Effector memory CD4-positive, alpha-beta T cell (primary cell): ENCODE measurements around the gene TPRN.

Source experiments
- DNase-seq, 3 donors: peaks; one replicate each; pipeline ENCODE4 v3.0.0-alpha.2; 2020
- H3K27ac ChIP-seq: 2 replicates; pipeline ENCODE4 v1.7.0; 2013; ENCODE audit warnings: mild to moderate bottlenecking, low read length, moderate library complexity; ENCODE audit not compliant: insufficient read depth, poor library complexity, severe bottlenecking
- H3K27me3 ChIP-seq: replicated peaks from 2 replicates; pipeline ENCODE4 v1.7.0; 2013; ENCODE audit warnings: mild to moderate bottlenecking, low read length; ENCODE audit not compliant: insufficient read depth, control insufficient read depth, poor library complexity, severe bottlenecking
- H3K36me3 ChIP-seq: 2 replicates; pipeline ENCODE4 v1.7.0; 2013; ENCODE audit warnings: mild to moderate bottlenecking, low read length, moderate library complexity; ENCODE audit not compliant: control insufficient read depth, insufficient read depth
- H3K4me1 ChIP-seq: 2 replicates; pipeline ENCODE4 v1.7.0; 2013; ENCODE audit warnings: low read length, mild to moderate bottlenecking; ENCODE audit not compliant: control insufficient read depth, insufficient read depth, poor library complexity, severe bottlenecking
- H3K4me3 ChIP-seq: 2 replicates; pipeline ENCODE4 v1.7.0; 2013; ENCODE audit warnings: low read length, low read depth, mild to moderate bottlenecking; ENCODE audit not compliant: insufficient read depth, poor library complexity, severe bottlenecking
- H3K9me3 ChIP-seq: 2 replicates; pipeline ENCODE4 v1.7.0; 2013; ENCODE audit warnings: mild to moderate bottlenecking, low read length, moderate library complexity; ENCODE audit not compliant: control insufficient read depth

TPRN gene

GRCh38 chr9:137217276-137218211 is 17.0 kb upstream of the TPRN start:
- Histone ChIP-seq H3K36me3 (no peaks in the 10 kb centered on the region), H3K9me3 (no peaks in the 10 kb centered on the region), H3K4me1 (peaks cover 6% of the 10 kb centered on the region), H3K4me3 (no peak overlapping the region), H3K27me3 (no peaks in the 10 kb centered on the region), H3K27ac (no peak overlapping the region)
- DNase-seq: no peak

GRCh38 chr9:137216188-137216965 is 15.8 kb upstream of the TPRN start:
- H3K4me1 ChIP-seq: peaks cover 3% of the 10 kb centered on the region
- H3K27me3 ChIP-seq: no peaks in the 10 kb centered on the region
- H3K27ac ChIP-seq: no peak overlapping the region

GRCh38 chr9:137215196-137215986 is 14.8 kb upstream of the TPRN start:
- H3K4me3 ChIP-seq: no peak overlapping the region
- H3K27ac ChIP-seq: no peak overlapping the region
- no peaks in the 10 kb centered on the region for H3K36me3 ChIP-seq
- DNase-seq: no peak
- peaks cover 3% of the 10 kb centered on the region for H3K4me1 ChIP-seq
- no peaks in the 10 kb centered on the region for H3K9me3 ChIP-seq
- no peaks in the 10 kb centered on the region for H3K27me3 ChIP-seq

More at GRCh38 chr9:137216188-137216965, 15.8 kb upstream of the TPRN start:
- DNase-seq: no peak
- H3K4me3 ChIP-seq: no peak overlapping the region
- H3K9me3 ChIP-seq: no peaks in the 10 kb centered on the region
- H3K36me3 ChIP-seq: no peaks in the 10 kb centered on the region

DNA sequence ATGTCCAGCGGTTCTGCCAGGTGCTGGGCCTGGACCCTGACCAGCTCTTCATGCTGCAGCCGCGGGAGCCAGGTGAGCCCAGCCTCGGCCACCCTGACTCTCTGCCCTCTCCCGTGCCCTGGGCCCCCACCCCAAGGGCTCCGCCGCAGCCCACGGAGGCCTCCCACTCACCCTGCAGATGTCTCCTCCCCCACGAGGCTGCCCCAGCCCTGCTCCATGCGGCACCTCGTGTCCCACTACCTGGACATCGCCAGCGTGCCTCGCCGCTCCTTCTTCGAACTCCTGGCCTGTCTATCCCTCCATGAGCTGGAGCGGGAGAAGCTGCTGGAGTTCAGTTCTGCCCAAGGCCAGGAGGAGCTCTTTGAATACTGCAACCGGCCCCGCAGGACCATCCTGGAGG is 14.1 kb upstream of the TPRN start:
- Histone ChIP-seq H3K27ac (no peak overlapping the region), H3K4me3 (no peak overlapping the region), H3K9me3 (no peaks in the 10 kb centered on the region), H3K36me3 (no peaks in the 10 kb centered on the region), H3K27me3 (no peaks in the 10 kb centered on the region), H3K4me1 (peaks cover 3% of the 10 kb centered on the region)
- no peak for DNase-seq

GRCh38 chr9:137213160-137214060 is 12.9 kb upstream of the TPRN start:
- Histone ChIP-seq H3K27me3 (no peaks in the 10 kb centered on the region), H3K27ac (no peak overlapping the region), H3K9me3 (no peaks in the 10 kb centered on the region), H3K4me1 (peaks cover 3% of the 10 kb centered on the region), H3K4me3 (no peak overlapping the region), H3K36me3 (peaks cover 3% of the 10 kb centered on the region)
- DNase-seq: no peak

- Histone ChIP-seq H3K27ac (no peak overlapping the region), H3K4me3 (no peak overlapping the region), H3K36me3 (peaks cover 3% of the 10 kb centered on the region), H3K4me1 (peaks cover 1% of the 10 kb centered on the region), H3K27me3 (no peaks in the 10 kb centered on the region), H3K9me3 (no peaks in the 10 kb centered on the region)
- DNase-seq: no peak
Observed at GRCh38 chr9:137212520-137212919, 12.0 kb upstream of the TPRN start.

- DNase-seq: no peak
- H3K27ac ChIP-seq: no peak overlapping the region
- H3K27me3 ChIP-seq: no peaks in the 10 kb centered on the region
- peaks cover 3% of the 10 kb centered on the region for H3K4me1 ChIP-seq
- no peak overlapping the region for H3K4me3 ChIP-seq
- H3K36me3 ChIP-seq: peaks cover 3% of the 10 kb centered on the region
- no peaks in the 10 kb centered on the region for H3K9me3 ChIP-seq
Observed at GRCh38 chr9:137211532-137211931, 11.0 kb upstream of the TPRN start.

- no peak for DNase-seq
- peak overlapping the region; percentile 77 for H3K4me3 ChIP-seq
- H3K36me3 ChIP-seq: peaks cover 3% of the 10 kb centered on the region
- H3K27me3 ChIP-seq: no peaks in the 10 kb centered on the region
- H3K27ac ChIP-seq: no peak overlapping the region
- H3K4me1 ChIP-seq: peaks cover 24% of the 10 kb centered on the region
- no peaks in the 10 kb centered on the region for H3K9me3 ChIP-seq
Observed at GRCh38 chr9:137206602-137207001, 6.1 kb upstream of the TPRN start.
